Natural killer cell treated with Interleukin-12 subunit alpha and Interleukin-12 subunit beta and Interleukin-15 and Interleukin-18, amount 100 ng/mL, for 72 hours (primary cell): ENCODE measurements around the gene LTF. TPM values are rescaled to one million over a fixed set of nuclear protein-coding genes. Genes with fewer than 3 reads are reported as not detected.
"Not testable (repeated sequence)": the region's sequence is repeated elsewhere in the genome, so short reads cannot be mapped to it uniquely, and the experiment has no call there.

Source experiments
- ATAC-seq, 2 donors: fragments of 150-1000 bp; cut with Tn5 transposase in 1 of 2; sonication (Bioruptor Pico), chemical (Tn5 transposase) in 1 of 2; 2 replicates each; pipeline ENCODE4 v1.10.0; 2021
- DNase-seq: peaks from one replicate; pipeline ENCODE4 v3.0.0; 2022; ENCODE audit warnings: low spot score
- H3K27ac Mint-ChIP-seq, 2 donors: 1 replicate in 1 of 2; 2 replicates in 1 of 2; pipeline ENCODE4 v1.8.0; 2022; ENCODE audit warnings: mixed read lengths in 2 of 2, mild to moderate bottlenecking in 1 of 2, moderate library complexity in 1 of 2
- H3K27me3 Mint-ChIP-seq, 2 donors: 1 replicate in 1 of 2; 2 replicates in 1 of 2; pipeline ENCODE4 v1.8.0; 2022; ENCODE audit warnings: mixed read lengths in 2 of 2
- H3K36me3 Mint-ChIP-seq: one replicate; pipeline ENCODE4 v1.8.0; 2022; ENCODE audit warnings: mixed read lengths
- H3K4me1 Mint-ChIP-seq, 2 donors: 1 replicate in 1 of 2; 2 replicates in 1 of 2; pipeline ENCODE4 v1.8.0; 2022; ENCODE audit warnings: low read depth in 2 of 2, mixed read lengths in 2 of 2, mild to moderate bottlenecking in 1 of 2
- H3K4me3 Mint-ChIP-seq: one replicate; pipeline ENCODE4 v1.8.0; 2022; ENCODE audit warnings: mixed read lengths
- H3K9me3 Mint-ChIP-seq: 2 replicates; pipeline ENCODE4 v1.8.0; 2022; ENCODE audit warnings: mixed read lengths
- total RNA-seq, 2 donors: library from RNA; stranded (reverse); gene quantifications; one replicate each; pipeline ENCODE4 v1.2.3, GENCODE V29; 2022

LTF gene
- total RNA-seq, 2 donors from 2014 or later: 0.20 TPM; not detected in 1

DNA sequence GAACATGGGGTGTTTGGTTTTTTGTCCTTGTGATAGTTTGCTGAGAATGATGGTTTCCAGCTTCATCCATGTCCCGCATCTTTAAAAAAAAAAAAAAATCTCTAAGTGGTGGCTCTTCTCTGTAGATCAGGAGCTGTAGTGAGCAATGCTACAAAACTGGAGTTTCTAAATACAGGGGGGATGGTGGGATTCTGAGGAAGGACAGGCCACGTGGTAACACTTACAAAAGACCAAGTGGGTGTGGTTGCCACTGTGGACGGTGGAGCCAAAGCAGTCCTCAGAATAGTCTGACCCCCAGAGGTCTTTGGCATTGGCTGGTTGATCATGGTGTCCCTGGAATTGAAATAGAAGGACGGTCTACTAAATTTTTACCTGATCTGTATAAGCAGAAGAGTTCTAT lies 50.0 kb downstream of the LTF start:
- no peak for ATAC-seq
- H3K4me1 Mint-ChIP-seq: peaks cover 0 to 4% of the 10 kb centered on the region in 2 donors

DNA sequence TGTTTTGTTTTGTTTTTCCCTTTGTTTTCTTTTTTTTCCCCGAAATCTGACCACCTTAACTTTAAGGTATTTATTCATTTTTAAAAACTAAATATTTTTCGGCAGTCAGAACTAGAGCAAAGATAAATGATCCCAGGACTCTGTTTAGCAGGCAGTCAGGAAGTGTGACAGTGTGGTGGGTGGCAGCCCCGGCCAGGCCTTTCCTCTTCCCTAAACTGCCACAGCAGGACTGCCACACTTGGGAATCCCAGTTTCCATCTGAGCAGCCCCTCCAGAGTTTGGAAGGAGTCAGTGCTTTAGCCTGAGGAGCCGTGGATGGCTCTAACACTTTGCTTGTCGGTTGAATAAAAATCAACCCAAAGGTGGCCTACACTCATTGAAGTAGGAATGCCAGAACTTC lies 50.8 kb downstream of the LTF start:
- ATAC-seq: no peak
- H3K27me3 Mint-ChIP-seq: no peaks in the 10 kb centered on the region
- DNase-seq: peak; percentile 32
- H3K36me3 Mint-ChIP-seq: no peaks in the 10 kb centered on the region
- H3K4me1 Mint-ChIP-seq: peaks cover 0 to 6% of the 10 kb centered on the region in 2 donors
- H3K9me3 Mint-ChIP-seq: no peaks in the 10 kb centered on the region
- no peak overlapping the region for H3K27ac Mint-ChIP-seq
- no peak overlapping the region for H3K4me3 Mint-ChIP-seq

More for the DNA sequence above, 50.0 kb downstream of the LTF start:
- Mint-ChIP-seq H3K9me3 (no peaks in the 10 kb centered on the region), H3K27ac (no peak overlapping the region), H3K4me3 (no peak overlapping the region), H3K27me3 (no peaks in the 10 kb centered on the region), H3K36me3 (no peaks in the 10 kb centered on the region)
- no peak for DNase-seq

DNA sequence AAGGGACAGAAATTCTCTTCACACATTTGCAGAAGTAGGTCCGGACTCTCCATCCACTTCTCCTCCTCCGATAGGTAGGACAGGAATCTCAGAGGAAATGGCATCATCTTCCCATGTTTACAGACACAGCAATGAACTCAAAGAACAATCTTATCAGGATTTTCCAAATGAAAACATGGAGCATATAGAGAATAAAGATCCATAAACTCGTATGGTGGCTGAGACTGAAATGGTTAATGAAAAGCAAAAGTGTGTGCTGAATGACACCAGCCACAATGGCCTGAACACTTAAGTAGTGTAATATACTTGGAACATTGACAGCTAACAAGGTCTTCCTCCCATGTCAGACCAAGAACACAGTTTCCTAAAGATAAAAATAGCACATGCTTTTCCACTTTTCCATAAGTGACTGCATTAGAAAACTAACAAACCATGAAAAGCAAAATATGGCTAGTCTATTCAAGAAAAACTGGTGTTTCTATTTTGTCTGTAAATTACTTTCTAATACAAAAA lies 51.9 kb downstream of the LTF start:
- ATAC-seq (no peak), DNase-seq (no peak)
- H3K4me3 Mint-ChIP-seq: no peak overlapping the region
- H3K9me3 Mint-ChIP-seq: no peaks in the 10 kb centered on the region
- no peaks in the 10 kb centered on the region for H3K27me3 Mint-ChIP-seq
- H3K36me3 Mint-ChIP-seq: no peaks in the 10 kb centered on the region
- peaks cover 6 to 12% of the 10 kb centered on the region in 2 donors for H3K4me1 Mint-ChIP-seq
- no peak overlapping the region for H3K27ac Mint-ChIP-seq

DNA sequence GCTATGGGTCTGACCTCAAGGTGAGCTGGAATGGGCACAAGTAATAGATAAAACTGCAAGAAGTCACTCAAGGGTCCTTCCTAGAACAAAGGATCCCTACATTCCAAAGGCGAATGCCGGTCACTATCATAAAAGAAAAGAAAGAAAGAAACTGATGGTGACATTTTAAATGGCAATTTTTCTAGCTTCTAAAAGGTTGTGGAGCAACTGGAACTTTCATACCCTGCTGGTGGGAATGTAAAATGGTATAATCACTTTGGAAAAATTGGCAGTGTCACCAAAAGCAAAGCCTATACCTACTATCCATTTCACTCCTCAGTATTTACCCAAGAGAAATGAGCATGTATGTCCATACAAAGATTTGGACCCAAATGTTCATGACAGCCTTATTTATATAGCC lies 53.4 kb downstream of the LTF start:
- Mint-ChIP-seq H3K27ac (no peak overlapping the region), H3K4me3 (no peak overlapping the region), H3K27me3 (no peaks in the 10 kb centered on the region), H3K9me3 (no peaks in the 10 kb centered on the region), H3K36me3 (no peaks in the 10 kb centered on the region), H3K4me1 (peaks cover 19 to 27% of the 10 kb centered on the region in 2 donors)
- DNase-seq: no peak
- no peak for ATAC-seq

DNA sequence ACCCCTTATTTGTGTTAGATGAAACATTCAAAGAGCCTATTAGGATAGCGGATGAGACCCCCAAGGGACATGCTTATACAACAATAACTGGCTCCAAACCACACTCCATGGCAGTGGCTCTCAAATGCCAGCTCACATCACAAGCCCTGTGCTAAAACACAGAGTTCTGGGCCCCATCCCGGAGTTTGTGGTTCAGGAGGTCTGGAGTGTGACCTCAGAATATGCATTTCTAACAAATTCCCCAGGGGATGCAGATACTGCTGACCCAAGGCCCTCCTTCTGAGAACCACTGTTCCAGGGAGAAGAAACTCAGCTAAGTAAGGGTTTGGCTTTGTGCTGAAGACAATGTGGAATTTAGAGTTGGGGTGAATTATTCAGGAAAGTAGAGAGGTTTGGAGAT lies 54.0 kb downstream of the LTF start:
- no peak for DNase-seq
- H3K4me3 Mint-ChIP-seq: no peak overlapping the region
- no peaks in the 10 kb centered on the region for H3K27me3 Mint-ChIP-seq
- H3K27ac Mint-ChIP-seq: no peak overlapping the region
- H3K4me1 Mint-ChIP-seq: peaks cover 19 to 28% of the 10 kb centered on the region in 2 donors
- H3K36me3 Mint-ChIP-seq: no peaks in the 10 kb centered on the region
- H3K9me3 Mint-ChIP-seq: no peaks in the 10 kb centered on the region
- ATAC-seq: no peak

DNA sequence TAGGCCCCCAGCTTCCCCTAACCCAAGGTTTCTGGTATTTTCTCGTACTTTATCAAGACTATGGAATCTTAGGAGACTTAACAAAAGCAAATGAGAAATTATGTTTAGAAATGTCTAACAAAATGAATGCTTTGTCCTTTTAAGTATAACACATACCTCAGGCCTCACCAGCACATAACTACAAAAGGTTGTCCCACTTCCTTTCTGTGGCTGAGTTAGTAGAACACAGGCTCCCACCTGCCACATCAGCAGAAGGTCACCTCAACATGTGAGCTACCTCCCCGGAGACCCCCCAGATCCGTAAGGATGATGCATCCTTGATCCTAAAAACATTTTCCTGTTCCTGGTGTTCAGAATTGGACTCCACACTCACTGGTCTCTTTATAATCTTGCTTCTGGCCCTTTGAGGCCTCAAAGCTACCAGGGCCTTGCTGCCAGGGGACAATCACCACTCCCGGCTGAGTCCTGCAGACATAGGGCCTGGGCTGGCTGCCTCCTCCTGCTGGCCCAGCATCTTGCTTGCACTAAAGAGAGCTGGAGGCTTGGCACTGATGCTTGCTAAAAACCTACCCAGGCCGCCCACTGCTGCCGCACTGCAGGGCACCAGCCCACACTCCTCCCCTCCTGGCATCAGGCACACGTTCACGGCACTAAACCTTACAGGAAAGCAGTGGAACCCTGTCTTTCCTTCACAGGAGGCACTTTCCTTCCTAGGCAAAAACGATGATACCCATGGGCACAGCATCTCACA lies 54.8 kb downstream of the LTF start:
- ATAC-seq (no peak), DNase-seq (peak; percentile 45)
- Mint-ChIP-seq H3K9me3 (no peaks in the 10 kb centered on the region), H3K4me3 (no peak overlapping the region), H3K36me3 (no peaks in the 10 kb centered on the region), H3K27me3 (no peaks in the 10 kb centered on the region), H3K27ac (no peak overlapping the region), H3K4me1 (peaks cover 19 to 28% of the 10 kb centered on the region in 2 donors)

DNA sequence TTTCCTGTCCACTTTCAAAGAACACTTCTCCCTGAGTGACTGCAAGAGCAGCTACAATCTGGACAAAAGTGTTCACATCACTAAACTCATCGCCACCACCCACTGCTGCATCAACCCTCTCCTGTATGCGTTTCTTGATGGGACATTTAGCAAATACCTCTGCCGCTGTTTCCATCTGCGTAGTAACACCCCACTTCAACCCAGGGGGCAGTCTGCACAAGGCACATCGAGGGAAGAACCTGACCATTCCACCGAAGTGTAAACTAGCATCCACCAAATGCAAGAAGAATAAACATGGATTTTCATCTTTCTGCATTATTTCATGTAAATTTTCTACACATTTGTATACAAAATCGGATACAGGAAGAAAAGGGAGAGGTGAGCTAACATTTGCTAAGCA lies 55.9 kb downstream of the LTF start:
- H3K27ac Mint-ChIP-seq: no peak overlapping the region
- H3K4me3 Mint-ChIP-seq: peak overlapping the region; percentile 16

DNA sequence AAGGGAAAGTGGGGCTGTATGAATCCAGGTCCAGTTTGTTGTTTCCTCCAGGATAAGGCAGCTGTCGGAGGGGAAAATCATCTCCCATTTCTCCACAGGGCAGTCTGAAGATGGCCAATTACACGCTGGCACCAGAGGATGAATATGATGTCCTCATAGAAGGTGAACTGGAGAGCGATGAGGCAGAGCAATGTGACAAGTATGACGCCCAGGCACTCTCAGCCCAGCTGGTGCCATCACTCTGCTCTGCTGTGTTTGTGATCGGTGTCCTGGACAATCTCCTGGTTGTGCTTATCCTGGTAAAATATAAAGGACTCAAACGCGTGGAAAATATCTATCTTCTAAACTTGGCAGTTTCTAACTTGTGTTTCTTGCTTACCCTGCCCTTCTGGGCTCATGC lies 56.7 kb downstream of the LTF start:
- peak overlapping the region; percentile 90 to 93 for H3K27ac Mint-ChIP-seq
- no peaks in the 10 kb centered on the region for H3K36me3 Mint-ChIP-seq
- peaks cover 19 to 28% of the 10 kb centered on the region in 2 donors for H3K4me1 Mint-ChIP-seq
- no peaks in the 10 kb centered on the region for H3K9me3 Mint-ChIP-seq
- peaks cover 0 to 3% of the 10 kb centered on the region in 2 donors for H3K27me3 Mint-ChIP-seq
- H3K4me3 Mint-ChIP-seq: peak overlapping the region; percentile 87
- DNase-seq (no peak), ATAC-seq (no peak)

More for the DNA sequence above, 55.9 kb downstream of the LTF start:
- Mint-ChIP-seq H3K9me3 (no peaks in the 10 kb centered on the region), H3K36me3 (no peaks in the 10 kb centered on the region), H3K4me1 (peaks cover 19 to 28% of the 10 kb centered on the region in 2 donors), H3K27me3 (no peaks in the 10 kb centered on the region)
- DNase-seq (no peak), ATAC-seq (no peak)

DNA sequence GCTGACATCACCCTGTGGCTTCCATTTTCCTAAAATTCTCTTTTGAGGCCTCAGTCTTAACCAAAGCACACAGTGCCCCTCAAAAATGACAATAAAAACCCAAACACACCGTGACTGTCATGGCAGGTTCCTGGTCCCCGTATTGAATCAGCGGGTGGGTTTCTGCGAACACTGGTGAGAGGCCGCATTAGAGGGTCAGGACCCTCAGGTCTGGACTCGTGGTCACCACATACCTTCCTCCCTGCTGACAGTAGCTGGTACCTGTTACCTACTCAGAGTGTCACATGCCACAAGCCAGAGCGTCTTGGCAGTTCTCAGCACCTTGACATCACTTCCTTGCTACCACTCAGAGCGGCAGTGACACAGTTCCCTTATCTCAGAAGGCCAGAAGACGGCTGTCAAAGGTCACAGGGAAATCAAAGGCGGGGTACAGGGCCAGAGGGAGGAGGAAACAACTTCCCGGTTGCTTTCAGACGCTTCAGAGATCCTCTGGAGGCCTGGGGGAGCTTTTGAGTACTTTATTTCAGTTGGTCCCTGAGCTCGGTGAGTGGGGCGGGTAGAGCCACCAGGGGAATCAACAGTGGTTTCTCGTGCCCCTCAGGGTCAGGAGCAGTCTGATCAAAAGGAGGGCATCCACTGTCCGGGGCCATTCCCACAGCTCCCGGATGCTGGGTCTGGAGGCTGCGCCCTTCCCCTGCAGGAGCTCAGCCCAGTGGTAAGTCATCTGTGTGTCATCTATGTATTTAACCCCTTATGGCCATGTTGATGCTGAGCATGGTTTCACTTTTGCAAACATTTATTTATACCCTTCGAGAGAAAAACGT lies 57.7 kb downstream of the LTF start, which contains the start of the genes CCR5AS and CCRL2:
Gene CCR5AS, minus strand, starts transcription at position 279 of the 824 bp plus-strand sequence.
Gene CCRL2, plus strand, starts transcription at position 472 of the 824 bp plus-strand sequence. CDS start 821 bp downstream, outside the sequence.
- H3K4me3 Mint-ChIP-seq: peak within 1 kb of the TSS; percentile 87
- no peaks in the 10 kb centered on the region for H3K9me3 Mint-ChIP-seq
- peaks cover 0 to 3% of the 10 kb centered on the region in 2 donors for H3K27me3 Mint-ChIP-seq
- ATAC-seq: peak; percentile 88 to 93
- H3K27ac Mint-ChIP-seq: peak within 1 kb of the TSS; percentile 90 to 93
- H3K4me1 Mint-ChIP-seq: peaks cover 19 to 28% of the 10 kb centered on the region in 2 donors
- DNase-seq: peak; percentile 67
- no peaks in the 10 kb centered on the region for H3K36me3 Mint-ChIP-seq

DNA sequence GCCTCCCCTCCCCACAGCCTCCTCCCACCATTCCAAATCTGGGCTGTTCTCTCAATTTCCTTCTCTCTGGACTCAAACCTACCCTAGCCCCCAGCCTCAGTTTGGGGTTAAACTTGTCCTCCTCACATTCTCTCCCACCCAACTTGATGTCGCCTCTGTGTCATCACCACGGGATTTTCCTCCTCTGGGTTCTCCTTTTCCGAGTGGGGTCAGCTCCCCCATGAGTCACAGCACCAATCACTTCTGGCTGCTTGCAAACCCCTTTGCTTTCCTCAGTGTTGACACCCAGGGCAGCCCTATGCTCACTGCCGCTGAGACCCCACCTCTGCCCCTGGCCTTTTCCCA lies 58.3 kb downstream of the LTF start:
- Mint-ChIP-seq H3K36me3 (no peaks in the 10 kb centered on the region), H3K9me3 (no peaks in the 10 kb centered on the region), H3K4me3 (peak overlapping the region; percentile 87), H3K27ac (peak overlapping the region; percentile 90 to 93), H3K4me1 (peaks cover 19 to 28% of the 10 kb centered on the region in 2 donors), H3K27me3 (peaks cover 0 to 3% of the 10 kb centered on the region in 2 donors)
- ATAC-seq: no peak
- DNase-seq: no peak

DNA sequence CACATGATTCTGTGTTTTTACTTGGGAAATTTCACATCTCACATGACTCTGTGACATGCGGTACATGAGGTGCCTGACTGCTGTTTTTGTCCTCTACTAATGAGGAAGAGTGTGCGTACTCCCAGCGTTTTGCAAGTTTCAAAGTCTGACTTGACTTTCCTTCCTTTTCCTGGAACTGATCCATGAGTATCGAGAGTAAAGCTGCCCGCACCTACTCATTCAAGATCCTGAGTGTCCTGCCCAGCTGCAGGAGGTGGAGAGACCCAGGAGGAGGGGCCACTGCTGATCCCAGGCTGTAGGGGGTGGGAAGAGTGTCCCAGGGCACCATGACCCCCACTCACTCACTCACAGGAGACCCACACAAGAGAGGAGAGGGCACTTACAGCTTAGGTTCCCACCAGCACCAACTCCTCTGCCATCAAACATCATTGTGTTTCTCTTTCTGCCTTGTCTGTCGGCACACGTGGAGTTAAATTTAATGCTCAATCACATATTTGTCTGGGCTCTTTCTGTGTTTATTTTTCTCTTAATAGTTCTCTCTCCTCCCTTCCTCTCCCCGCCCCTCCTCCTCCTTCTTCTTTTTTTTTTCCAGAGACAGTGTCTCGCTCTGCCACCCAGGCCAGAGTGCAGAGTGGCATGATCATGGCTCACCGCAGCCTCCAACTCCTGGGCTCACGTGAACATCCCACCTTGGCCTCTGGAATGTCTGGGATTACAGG lies 59.2 kb downstream of the LTF start:
- Mint-ChIP-seq H3K27me3 (peaks cover 0 to 3% of the 10 kb centered on the region in 2 donors), H3K4me1 (peaks cover 19 to 28% of the 10 kb centered on the region in 2 donors), H3K4me3 (no peak overlapping the region), H3K27ac (no peak overlapping the region), H3K9me3 (no peaks in the 10 kb centered on the region), H3K36me3 (no peaks in the 10 kb centered on the region)
- ATAC-seq (no peak), DNase-seq (no peak)

DNA sequence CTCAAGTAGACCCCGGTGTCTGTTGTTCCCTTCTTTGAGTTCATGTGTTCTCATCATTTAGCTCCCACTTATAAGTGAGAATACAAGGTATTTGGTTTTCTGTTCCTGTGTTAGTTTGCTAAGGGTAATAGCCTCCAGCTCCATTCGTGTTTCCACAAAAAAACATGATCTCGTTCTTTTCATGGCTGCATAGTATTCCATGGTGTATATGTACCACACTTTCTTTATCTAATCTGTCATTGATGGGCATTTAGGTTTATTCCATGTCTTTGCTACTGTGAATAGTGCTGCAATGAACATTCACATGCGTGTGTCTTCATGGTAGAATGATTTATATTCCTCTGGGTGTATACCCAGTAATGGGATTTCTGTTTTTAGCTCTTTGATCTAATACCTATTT lies 61.8 kb downstream of the LTF start:
- DNase-seq, H3K9me3 Mint-ChIP-seq, H3K27ac Mint-ChIP-seq, ATAC-seq, H3K27me3 Mint-ChIP-seq, H3K36me3 Mint-ChIP-seq, H3K4me3 Mint-ChIP-seq: not testable (repeated sequence)
- peaks cover 14 to 16% of the 10 kb centered on the region in 2 donors for H3K4me1 Mint-ChIP-seq

DNA sequence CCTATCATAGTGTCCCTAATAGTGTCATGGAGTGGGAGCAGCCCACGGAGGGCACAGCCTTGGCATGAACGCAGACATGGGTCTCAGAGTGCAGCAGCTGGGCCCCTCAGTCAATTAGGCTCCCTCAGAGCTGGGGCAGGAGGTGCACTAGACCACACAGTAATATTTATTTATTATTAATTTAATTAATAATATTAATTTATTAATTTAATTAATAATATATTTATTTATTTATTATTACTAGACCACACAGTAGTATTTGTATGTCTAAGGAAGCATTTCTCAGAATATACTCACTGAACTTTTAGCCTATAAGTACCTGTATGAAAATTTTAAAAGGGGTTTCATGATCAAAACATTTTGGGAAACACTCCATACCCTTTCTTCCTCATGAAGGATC lies 63.1 kb downstream of the LTF start:
- peak; percentile 38 for DNase-seq
- H3K4me1 Mint-ChIP-seq: peaks cover 6 to 8% of the 10 kb centered on the region in 2 donors
- no peaks in the 10 kb centered on the region for H3K36me3 Mint-ChIP-seq
- no peaks in the 10 kb centered on the region for H3K9me3 Mint-ChIP-seq
- no peak overlapping the region for H3K4me3 Mint-ChIP-seq
- H3K27ac Mint-ChIP-seq: no peak overlapping the region
- H3K27me3 Mint-ChIP-seq: peaks cover 0 to 3% of the 10 kb centered on the region in 2 donors
- no peak for ATAC-seq
